Astrocyte (in vitro differentiated cells and primary cell): ENCODE data around the gene TAF1B. TPM values are rescaled to one million over a fixed set of nuclear protein-coding genes. Genes with fewer than 3 reads are reported as not detected.

ENCODE experiments used
- DNase-seq: peaks from one replicate; pipeline ENCODE4 v3.0.0-alpha.2; 2010; ENCODE audit warnings: low read depth
- FAIRE-seq: peaks from 2 replicates; lab custom pipeline; 2011; peaks lifted over from hg19 to GRCh38; lab: Jason Lieb, UNC
- H2AFZ ChIP-seq: 2 replicates; pipeline ENCODE4 v1.6.0; 2012; ENCODE audit warnings: low read depth, low read length, inconsistent platforms
- H3K27ac ChIP-seq: 2 replicates; pipeline ENCODE4 v1.5.1; 2011; ENCODE audit warnings: low read depth, low read length, inconsistent platforms
- H3K27me3 ChIP-seq: 2 replicates; pipeline ENCODE4 v1.6.0; 2011; ENCODE audit warnings: low read length, inconsistent platforms; ENCODE audit not compliant: insufficient read depth
- H3K36me3 ChIP-seq: 2 replicates; pipeline ENCODE4 v1.5.1; 2011; ENCODE audit warnings: low read length, inconsistent platforms; ENCODE audit not compliant: insufficient read depth
- H3K4me1 ChIP-seq: 2 replicates; pipeline ENCODE4 v1.5.1; 2011; ENCODE audit warnings: low read length, inconsistent platforms; ENCODE audit not compliant: insufficient read depth
- H3K4me2 ChIP-seq: 2 replicates; pipeline ENCODE4 v1.6.0; 2012; ENCODE audit warnings: low read length, inconsistent platforms
- H3K4me3 ChIP-seq: 2 replicates; pipeline ENCODE4 v1.5.1; 2011; ENCODE audit warnings: low read depth, mild to moderate bottlenecking, low read length, inconsistent platforms; ENCODE audit not compliant: insufficient read depth
- H3K79me2 ChIP-seq: 2 replicates; pipeline ENCODE4 v1.6.0; 2012; ENCODE audit warnings: mild to moderate bottlenecking, low read length, inconsistent platforms; ENCODE audit not compliant: insufficient read depth
- H3K9ac ChIP-seq: 2 replicates; pipeline ENCODE4 v1.6.0; 2012; ENCODE audit warnings: mild to moderate bottlenecking, low read length, inconsistent platforms
- H3K9me3 ChIP-seq: 2 replicates; pipeline ENCODE4 v1.5.1; 2012; ENCODE audit warnings: low read depth, mild to moderate bottlenecking, low read length, inconsistent platforms; ENCODE audit not compliant: insufficient read depth
- H4K20me1 ChIP-seq: 2 replicates; pipeline ENCODE4 v1.6.0; 2012; ENCODE audit warnings: low read length, inconsistent platforms; ENCODE audit not compliant: insufficient read depth
- H3K27ac Mint-ChIP-seq: one replicate; pipeline ENCODE4 v1.8.0; 2021; ENCODE audit warnings: mild to moderate bottlenecking, mixed read lengths; ENCODE audit not compliant: unreplicated experiment
- H3K27me3 Mint-ChIP-seq: one replicate; pipeline ENCODE4 v1.8.0; 2021; ENCODE audit warnings: low read depth, mixed read lengths; ENCODE audit not compliant: unreplicated experiment
- H3K36me3 Mint-ChIP-seq: one replicate; pipeline ENCODE4 v1.8.0; 2021; ENCODE audit warnings: low read depth, mixed read lengths; ENCODE audit not compliant: unreplicated experiment
- H3K4me1 Mint-ChIP-seq: one replicate; pipeline ENCODE4 v1.8.0; 2021; ENCODE audit warnings: low read depth, mixed read lengths; ENCODE audit not compliant: unreplicated experiment
- H3K4me3 Mint-ChIP-seq: one replicate; pipeline ENCODE4 v1.8.0; 2021; ENCODE audit warnings: mild to moderate bottlenecking, moderate library complexity, mixed read lengths; ENCODE audit not compliant: unreplicated experiment
- H3K9me3 Mint-ChIP-seq: one replicate; pipeline ENCODE4 v1.8.0; 2021; ENCODE audit warnings: mild to moderate bottlenecking, mixed read lengths; ENCODE audit not compliant: unreplicated experiment
- EZH2 ChIP-seq: IDR thresholded peaks from 2 replicates; pipeline ENCODE4 v1.6.1; 2012; ENCODE audit warnings: mild to moderate bottlenecking, low read length, inconsistent platforms; ENCODE audit not compliant: insufficient read depth
- total RNA-seq: library from RNA; stranded (reverse); gene quantifications from 2 replicates; pipeline ENCODE4 v1.2.1, GENCODE V29; 2021
- TF ChIP-seq, protein P1 (sequence below): IDR thresholded peaks from 2 replicates; pipeline ENCODE4 v1.5.1; 2011; ENCODE audit warnings: low read depth, mild to moderate bottlenecking, inconsistent platforms, low read length, moderate library complexity; ENCODE audit not compliant: insufficient read depth

The TAF1B gene
- total RNA-seq, 1 donor from 2014 or later: 14.5 TPM

DNA sequence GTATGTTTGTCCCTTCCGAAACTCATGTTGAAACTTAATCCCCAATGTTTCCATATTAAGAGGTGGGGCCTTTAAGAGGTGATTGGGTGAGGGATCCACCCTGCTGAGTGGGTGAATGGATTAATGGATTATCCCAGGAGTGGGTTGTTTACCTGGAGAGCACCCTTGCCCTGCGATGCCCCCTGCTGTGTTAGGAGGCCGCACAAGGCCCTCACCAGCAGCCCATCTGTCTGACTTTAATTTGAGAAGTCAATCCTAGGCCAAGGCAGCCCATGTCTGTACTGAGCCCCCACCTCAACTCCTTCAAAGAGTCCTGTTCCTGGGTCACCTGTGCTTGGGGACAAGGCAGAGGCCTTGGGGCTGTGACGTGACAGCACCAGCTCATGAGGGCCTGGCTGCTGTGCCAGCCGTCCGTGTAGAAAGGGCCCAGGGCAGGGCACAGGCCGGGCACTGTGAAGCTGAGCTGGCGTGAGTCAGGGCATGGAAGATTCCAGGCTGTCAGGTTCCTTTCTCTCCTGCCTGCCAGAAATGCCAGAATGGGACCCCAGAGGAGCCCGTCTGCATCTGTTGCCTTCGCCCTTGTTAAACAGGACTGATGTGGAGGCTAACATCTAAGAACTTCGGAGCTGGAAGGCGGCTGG lies 21.3 kb upstream of the TAF1B start:
- FAIRE-seq (no peak), DNase-seq (no peak)
- H3K36me3 Mint-ChIP-seq: no peaks in the 10 kb centered on the region
- H3K27me3 Mint-ChIP-seq: no peaks in the 10 kb centered on the region
- Histone ChIP-seq H2AFZ (no peak overlapping the region), H3K4me3 (no peak overlapping the region), H3K4me1 (peaks cover 21% of the 10 kb centered on the region), H3K4me2 (no peak overlapping the region), H3K9me3 (no peaks in the 10 kb centered on the region), H3K27me3 (no peaks in the 10 kb centered on the region), H3K27ac (no peak overlapping the region), H3K79me2 (no peaks in the 10 kb centered on the region), H3K36me3 (no peaks in the 10 kb centered on the region), H3K9ac (no peak overlapping the region), H4K20me1 (no peaks in the 10 kb centered on the region)
- no peaks in the 10 kb centered on the region for H3K9me3 Mint-ChIP-seq
- no peak overlapping the region for H3K4me3 Mint-ChIP-seq
- peaks cover 4% of the 10 kb centered on the region for H3K4me1 Mint-ChIP-seq
- no peak overlapping the region for H3K27ac Mint-ChIP-seq
- TF ChIP-seq, protein P1, sequence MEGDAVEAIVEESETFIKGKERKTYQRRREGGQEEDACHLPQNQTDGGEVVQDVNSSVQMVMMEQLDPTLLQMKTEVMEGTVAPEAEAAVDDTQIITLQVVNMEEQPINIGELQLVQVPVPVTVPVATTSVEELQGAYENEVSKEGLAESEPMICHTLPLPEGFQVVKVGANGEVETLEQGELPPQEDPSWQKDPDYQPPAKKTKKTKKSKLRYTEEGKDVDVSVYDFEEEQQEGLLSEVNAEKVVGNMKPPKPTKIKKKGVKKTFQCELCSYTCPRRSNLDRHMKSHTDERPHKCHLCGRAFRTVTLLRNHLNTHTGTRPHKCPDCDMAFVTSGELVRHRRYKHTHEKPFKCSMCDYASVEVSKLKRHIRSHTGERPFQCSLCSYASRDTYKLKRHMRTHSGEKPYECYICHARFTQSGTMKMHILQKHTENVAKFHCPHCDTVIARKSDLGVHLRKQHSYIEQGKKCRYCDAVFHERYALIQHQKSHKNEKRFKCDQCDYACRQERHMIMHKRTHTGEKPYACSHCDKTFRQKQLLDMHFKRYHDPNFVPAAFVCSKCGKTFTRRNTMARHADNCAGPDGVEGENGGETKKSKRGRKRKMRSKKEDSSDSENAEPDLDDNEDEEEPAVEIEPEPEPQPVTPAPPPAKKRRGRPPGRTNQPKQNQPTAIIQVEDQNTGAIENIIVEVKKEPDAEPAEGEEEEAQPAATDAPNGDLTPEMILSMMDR: no peak
- no peak for TF ChIP-seq EZH2

DNA sequence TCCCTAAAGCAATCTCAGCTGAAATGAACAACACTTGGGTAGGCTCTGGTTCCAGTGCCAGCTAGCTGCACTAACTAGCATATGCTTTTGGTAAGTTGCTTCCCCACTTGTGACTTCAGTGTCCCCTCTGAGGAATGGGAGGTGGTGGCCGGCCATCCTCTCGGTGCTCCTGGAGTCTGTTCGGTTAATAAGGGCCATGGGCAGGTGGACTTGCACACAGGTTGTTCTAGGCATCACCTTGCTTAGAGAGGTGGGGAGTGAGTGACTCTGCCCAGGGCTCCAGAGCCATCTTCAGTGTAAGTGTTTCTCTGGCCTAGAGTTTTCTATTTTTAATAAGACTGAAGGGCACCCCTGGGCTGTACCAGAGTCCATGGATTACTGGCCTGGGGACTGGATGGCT lies 18.8 kb upstream of the TAF1B start:
- H2AFZ ChIP-seq: no peak overlapping the region
- H3K27ac ChIP-seq: no peak overlapping the region
- no peak overlapping the region for H3K4me2 ChIP-seq
- Mint-ChIP-seq H3K4me1 (peaks cover 4% of the 10 kb centered on the region), H3K27me3 (peaks cover 3% of the 10 kb centered on the region), H3K4me3 (no peak overlapping the region), H3K36me3 (no peaks in the 10 kb centered on the region), H3K9me3 (no peaks in the 10 kb centered on the region), H3K27ac (no peak overlapping the region)
- no peaks in the 10 kb centered on the region for H3K9me3 ChIP-seq
- no peak for FAIRE-seq
- H3K9ac ChIP-seq: no peak overlapping the region
- H3K36me3 ChIP-seq: no peaks in the 10 kb centered on the region
- TF ChIP-seq EZH2: no peak
- TF ChIP-seq, protein P1: no peak
- no peaks in the 10 kb centered on the region for H4K20me1 ChIP-seq
- H3K79me2 ChIP-seq: no peaks in the 10 kb centered on the region
- no peaks in the 10 kb centered on the region for H3K27me3 ChIP-seq
- DNase-seq: no peak
- no peak overlapping the region for H3K4me3 ChIP-seq
- peaks cover 21% of the 10 kb centered on the region for H3K4me1 ChIP-seq
